Spinal cord (tissue), 10 donors: ENCODE measurements around the gene MTA3. TPM values are rescaled to one million over a fixed set of nuclear protein-coding genes. Genes with fewer than 3 reads are reported as not detected.
A peak's percentile ranks its signal among the peaks of the same experiment; 100 is the strongest.
"Not testable (repeated sequence)": the region's sequence is repeated elsewhere in the genome, so short reads cannot be mapped to it uniquely, and the experiment has no call there.

Experiments
- DNase-seq, 6 donors: peaks; one replicate each; pipeline versions ENCODE4 v3.0.0 to v3.0.0-alpha.2; 2013 to 2015; ENCODE audit warnings: low spot score in 6 of 6, low read depth in 4 of 6
- H3K27ac ChIP-seq: one replicate; pipeline ENCODE4 v1.5.1; 2013; ENCODE audit warnings: low read depth, low read length, control low read depth
- H3K27me3 ChIP-seq: one replicate; pipeline ENCODE4 v1.6.1; 2013; ENCODE audit warnings: low read length; ENCODE audit not compliant: control insufficient read depth, insufficient read depth
- H3K36me3 ChIP-seq: one replicate; pipeline ENCODE4 v1.6.1; 2013; ENCODE audit warnings: low read length; ENCODE audit not compliant: control insufficient read depth, insufficient read depth
- H3K4me1 ChIP-seq: one replicate; pipeline ENCODE4 v1.6.1; 2013; ENCODE audit warnings: low read length; ENCODE audit not compliant: control insufficient read depth, insufficient read depth
- H3K4me3 ChIP-seq: one replicate; pipeline ENCODE4 v1.5.1; 2013; ENCODE audit warnings: low read depth, low read length, control low read depth
- H3K9me3 ChIP-seq: one replicate; pipeline ENCODE4 v1.6.1; 2013; ENCODE audit warnings: low read length; ENCODE audit not compliant: control insufficient read depth, insufficient read depth
- WGBS: methylation state at CpG from one replicate; pipeline ENCODE4 v1.1.5; 2013; ENCODE audit warnings: missing lambda C conversion rate; ENCODE audit not compliant: insufficient coverage; 5-methylcytosine and 5-hydroxymethylcytosine counted together
- polyA plus RNA-seq, 2 donors: library from polyadenylated mRNA; unstranded; fragments of 120-200 nt; gene quantifications; one replicate each; pipeline ENCODE4 v1.2.1, GENCODE V29; 2013; ENCODE audit not compliant: insufficient read length in 2 of 2
- total RNA-seq, 2 donors: library from RNA; depleted of rRNA in 1 of 2; stranded (reverse); fragments of 120-200 nt in 1 of 2; fragments of >200 nt in 1 of 2; gene quantifications; one replicate each; pipeline versions ENCODE4 v1.2.3 to v1.2.4, GENCODE V29; 2013 to 2014
- donor health status: healthy.

Gene MTA3
- total and polyA plus RNA-seq, 4 donors: 42.1 to 54.8 (median 52.7) TPM

DNA sequence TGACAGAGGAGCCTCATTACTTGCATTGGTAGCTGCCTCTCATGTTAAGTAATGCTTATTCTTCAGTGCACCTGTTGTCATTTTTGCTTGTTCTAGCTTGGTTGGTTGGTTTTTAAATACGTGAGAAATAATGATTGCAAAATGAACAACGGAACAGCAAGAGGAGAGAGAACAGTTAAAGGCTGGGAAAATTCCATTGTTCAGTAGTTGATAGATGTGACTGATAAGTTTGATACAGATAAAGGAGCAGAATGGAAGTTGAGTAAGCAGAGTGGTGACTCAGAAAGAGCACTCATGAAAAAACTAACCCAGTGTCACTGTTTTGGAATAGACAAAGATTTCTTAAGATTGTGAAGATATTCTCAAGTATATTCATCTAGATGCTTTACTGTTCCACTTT lies 50.5 kb downstream of the MTA3 start:
- H3K36me3 ChIP-seq: peaks cover 21% of the 10 kb centered on the region
- H3K27me3 ChIP-seq: no peaks in the 10 kb centered on the region
- no peak for DNase-seq
- no peak overlapping the region for H3K27ac ChIP-seq
- H3K4me3 ChIP-seq: no peak overlapping the region
- WGBS: 86% methylated on average over 2 of the region's 2 CpGs
- no peaks in the 10 kb centered on the region for H3K4me1 ChIP-seq
- H3K9me3 ChIP-seq: no peaks in the 10 kb centered on the region

DNA sequence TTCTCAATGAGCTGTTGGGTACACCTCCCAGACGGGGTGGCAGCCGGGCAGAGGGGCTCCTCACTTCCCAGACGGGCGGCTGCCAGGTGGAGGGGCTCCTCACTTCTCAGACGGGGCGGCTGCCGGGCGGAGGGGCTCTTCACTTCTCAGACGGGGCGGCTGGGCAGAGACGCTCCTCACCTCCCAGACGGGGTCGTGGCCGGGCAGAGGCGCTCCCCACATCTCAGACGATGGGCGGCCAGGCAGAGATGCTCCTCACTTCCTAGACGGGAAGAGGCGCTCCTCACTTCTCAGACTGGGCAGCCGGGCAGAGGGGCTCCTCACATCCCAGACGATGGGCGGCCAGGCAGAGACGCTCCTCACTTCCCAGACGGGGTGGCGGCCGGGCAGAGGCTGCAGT lies 53.2 kb downstream of the MTA3 start:
- WGBS: 98% methylated on average over 13 of the region's 26 CpGs
- H3K9me3 ChIP-seq, H3K4me1 ChIP-seq, H3K36me3 ChIP-seq, H3K27me3 ChIP-seq, DNase-seq, H3K27ac ChIP-seq, H3K4me3 ChIP-seq: not testable (repeated sequence)

DNA sequence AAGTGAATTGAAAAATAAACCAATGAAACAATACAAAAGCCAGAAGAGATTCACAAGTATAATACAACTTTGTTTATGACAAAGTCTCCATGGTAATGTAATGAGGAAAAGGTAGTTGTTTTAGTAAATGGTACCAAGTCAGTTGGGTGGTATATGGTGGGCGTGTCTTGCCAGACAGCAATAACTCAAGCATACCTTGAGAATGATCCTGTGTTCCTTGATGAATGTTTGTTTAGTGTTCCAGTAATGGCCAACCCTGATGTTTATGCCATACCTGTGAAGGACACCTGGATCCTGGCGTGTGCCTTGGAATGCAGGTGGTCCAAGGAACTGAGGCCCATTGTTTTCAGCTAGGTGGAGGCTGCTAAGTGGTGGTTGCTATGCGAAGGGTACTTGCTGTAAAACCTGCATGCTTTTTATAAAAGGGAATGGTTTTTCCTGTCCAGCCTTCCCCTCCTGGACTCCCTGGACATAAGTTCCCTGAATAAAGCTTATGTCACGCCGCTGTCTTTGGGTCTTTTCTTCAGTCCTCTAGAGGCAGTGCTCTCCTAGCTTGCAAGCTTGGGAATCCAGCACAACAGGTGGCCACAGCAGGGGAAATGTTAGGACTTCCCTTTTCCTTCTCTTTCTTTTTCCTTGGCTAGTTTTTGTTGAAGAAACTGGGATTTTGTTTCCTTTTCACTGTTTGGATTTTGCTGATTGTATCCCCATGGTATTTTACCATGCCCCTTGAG lies 54.7 kb downstream of the MTA3 start:
- 73% methylated on average over 5 of the region's 5 CpGs for WGBS
- Histone ChIP-seq H3K4me1 (no peaks in the 10 kb centered on the region), H3K27ac (no peak overlapping the region), H3K27me3 (no peaks in the 10 kb centered on the region), H3K9me3 (no peaks in the 10 kb centered on the region), H3K4me3 (no peak overlapping the region), H3K36me3 (peaks cover 10% of the 10 kb centered on the region)
- no peak for DNase-seq

DNA sequence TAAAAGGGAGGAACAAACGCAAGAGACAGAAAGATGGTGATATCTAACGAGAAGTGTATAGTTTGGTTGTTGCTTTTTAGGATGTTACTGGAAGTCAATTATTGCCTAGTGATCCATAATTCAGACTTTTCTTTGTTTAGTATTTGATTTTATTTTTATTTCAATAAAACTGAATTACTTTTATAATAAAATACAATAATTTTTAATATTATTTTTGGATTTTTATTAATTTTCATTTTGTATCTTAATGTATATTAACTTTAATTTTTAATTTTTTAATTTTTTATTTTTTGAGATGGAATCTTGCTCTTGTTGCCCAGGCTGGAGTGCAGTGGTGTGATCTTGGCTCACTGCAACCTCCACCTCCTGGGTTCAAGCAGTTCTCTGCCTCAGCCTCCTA lies 55.6 kb downstream of the MTA3 start:
- DNase-seq: no peak
- H3K36me3 ChIP-seq: peaks cover 10% of the 10 kb centered on the region
- no CpG with 5 or more reads among the region's 2 CpGs for WGBS

GRCh38 chr2:42628024-42628423 lies 59.6 kb downstream of the MTA3 start:
- not testable (repeated sequence) for DNase-seq, H3K27me3 ChIP-seq, H3K9me3 ChIP-seq, H3K4me3 ChIP-seq, H3K27ac ChIP-seq, H3K4me1 ChIP-seq, H3K36me3 ChIP-seq
- WGBS: 78% methylated on average over 1 of the region's 10 CpGs

More for the DNA sequence above, 55.6 kb downstream of the MTA3 start:
- no peak overlapping the region for H3K27ac ChIP-seq
- H3K27me3 ChIP-seq: no peaks in the 10 kb centered on the region
- H3K9me3 ChIP-seq: no peaks in the 10 kb centered on the region
- no peaks in the 10 kb centered on the region for H3K4me1 ChIP-seq
- no peak overlapping the region for H3K4me3 ChIP-seq

DNA sequence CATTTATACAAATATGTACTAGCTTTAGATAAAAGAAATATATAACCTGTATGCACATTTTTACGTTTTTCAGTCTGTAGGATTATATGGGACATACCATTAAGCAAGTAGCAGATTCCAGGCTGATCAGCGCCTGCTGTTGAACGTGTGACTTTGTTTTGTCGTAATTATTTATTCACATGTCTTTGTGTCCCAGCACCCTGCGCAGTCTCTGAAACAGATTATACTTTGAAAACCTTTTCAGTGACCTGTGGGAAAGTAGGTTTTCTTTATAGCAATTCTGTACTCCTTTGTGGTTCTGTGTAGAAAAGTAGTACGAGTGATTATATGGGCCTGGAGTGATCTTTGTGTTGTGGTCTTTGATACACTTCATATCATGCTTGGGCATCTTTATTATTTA lies 68.5 kb downstream of the MTA3 start:
- WGBS: 56% methylated on average over 3 of the region's 6 CpGs
- no peak overlapping the region for H3K27ac ChIP-seq
- no peaks in the 10 kb centered on the region for H3K27me3 ChIP-seq
- H3K36me3 ChIP-seq: peaks cover 3% of the 10 kb centered on the region
- no peak for DNase-seq
- peaks cover 2% of the 10 kb centered on the region for H3K4me1 ChIP-seq
- H3K9me3 ChIP-seq: no peaks in the 10 kb centered on the region
- H3K4me3 ChIP-seq: no peak overlapping the region

DNA sequence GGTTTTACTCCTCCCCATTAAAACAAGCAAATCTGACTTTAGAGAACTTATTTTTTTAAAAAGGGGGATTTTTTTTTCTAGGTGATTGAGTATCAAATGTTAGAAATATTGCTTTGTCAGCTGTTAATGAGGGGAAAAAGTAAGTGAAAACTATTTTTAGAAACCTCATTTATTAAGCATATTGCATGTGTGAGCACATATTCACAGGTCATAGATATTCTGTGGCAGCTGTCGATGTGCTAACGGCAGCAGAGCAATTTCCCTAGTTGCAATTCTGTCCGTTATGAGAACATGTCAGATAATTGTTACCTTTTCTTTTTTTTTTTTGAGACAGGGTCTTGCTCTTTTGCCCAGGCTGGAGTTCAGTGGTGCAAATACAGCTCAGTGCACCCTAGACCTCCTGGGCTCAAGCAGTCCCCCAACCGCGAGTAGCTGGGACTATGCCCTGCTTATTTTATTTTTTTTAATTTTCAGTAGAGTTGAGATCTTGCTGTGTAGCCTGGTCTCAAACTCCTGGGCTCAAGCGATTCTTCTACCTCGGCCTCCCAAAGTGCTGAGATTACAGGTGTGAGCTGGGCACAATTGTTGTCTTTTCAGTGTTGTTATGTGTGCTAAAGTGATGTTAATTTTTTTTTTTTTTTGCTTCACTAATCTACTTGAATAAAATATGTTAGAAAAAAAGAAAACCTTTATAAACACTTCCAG lies 69.8 kb downstream of the MTA3 start:
- Histone ChIP-seq H3K36me3 (peaks cover 3% of the 10 kb centered on the region), H3K27me3 (no peaks in the 10 kb centered on the region), H3K4me1 (peaks cover 2% of the 10 kb centered on the region), H3K4me3 (no peak overlapping the region), H3K27ac (no peak overlapping the region), H3K9me3 (no peaks in the 10 kb centered on the region)
- DNase-seq: peak in 1 of 6 donors; percentile 19
- WGBS: 72% methylated on average over 3 of the region's 7 CpGs

DNA sequence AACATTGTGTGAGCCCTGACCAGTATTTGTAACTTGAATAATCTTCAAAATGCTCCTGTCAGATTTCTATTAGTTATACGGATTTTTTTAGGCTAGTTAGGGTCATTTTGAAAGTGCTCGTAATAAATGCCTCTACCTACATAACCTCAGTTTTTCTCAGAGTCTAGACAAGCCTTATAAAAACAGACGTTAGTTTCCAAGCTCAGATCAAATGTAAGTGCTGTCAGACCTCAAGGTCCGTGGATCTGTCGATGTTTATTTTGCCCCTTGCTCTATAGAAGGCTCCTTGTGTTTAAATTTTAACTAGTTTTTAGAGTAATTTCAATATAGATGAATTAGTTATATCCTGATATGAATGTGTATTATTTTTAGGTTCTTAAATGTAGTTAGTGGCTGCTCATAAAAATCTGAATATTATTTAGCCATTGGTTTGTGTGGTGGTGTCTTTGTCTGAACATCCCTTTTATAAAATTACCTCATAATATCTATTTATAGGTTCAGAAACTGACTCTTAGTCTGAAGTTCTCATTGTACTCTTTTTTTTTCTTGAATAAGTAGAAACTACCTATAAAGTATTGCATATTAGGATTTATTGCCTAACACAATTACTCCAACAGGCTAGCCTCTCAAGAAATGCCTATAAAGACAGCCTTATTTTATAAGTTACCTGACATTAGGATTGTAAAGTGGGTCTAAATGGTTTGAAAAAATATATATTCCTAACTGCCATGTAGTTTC lies 71.1 kb downstream of the MTA3 start:
- no peaks in the 10 kb centered on the region for H3K9me3 ChIP-seq
- WGBS: 83% methylated on average over 1 of the region's 5 CpGs
- peaks cover 3% of the 10 kb centered on the region for H3K36me3 ChIP-seq
- H3K4me3 ChIP-seq: no peak overlapping the region
- H3K4me1 ChIP-seq: peaks cover 2% of the 10 kb centered on the region
- no peak for DNase-seq
- H3K27me3 ChIP-seq: no peaks in the 10 kb centered on the region
- H3K27ac ChIP-seq: no peak overlapping the region

DNA sequence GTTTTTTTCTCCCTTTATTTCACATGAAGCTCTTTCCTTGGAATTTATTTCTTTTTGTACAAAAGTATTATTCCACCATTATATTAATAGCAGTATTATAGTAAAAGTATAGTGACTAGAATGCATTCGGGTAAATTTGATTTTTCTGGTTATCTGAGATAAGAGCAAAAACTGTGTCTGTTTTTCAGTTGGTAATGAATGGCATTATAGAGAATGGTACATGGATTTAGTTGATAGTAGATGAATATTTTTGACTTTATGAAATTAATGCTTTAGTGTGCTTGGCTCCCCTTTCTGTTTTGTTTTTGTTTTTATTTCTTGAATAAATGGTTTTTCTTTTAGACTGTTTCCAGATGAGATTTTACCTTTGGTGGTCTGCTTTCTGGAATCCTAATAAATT lies 71.8 kb downstream of the MTA3 start:
- WGBS: no CpG with 5 or more reads among the region's 1 CpG

More for the DNA sequence above, 71.8 kb downstream of the MTA3 start:
- no peak overlapping the region for H3K4me3 ChIP-seq
- no peaks in the 10 kb centered on the region for H3K9me3 ChIP-seq
- no peak for DNase-seq
- H3K36me3 ChIP-seq: peaks cover 6% of the 10 kb centered on the region
- H3K27ac ChIP-seq: no peak overlapping the region
- H3K4me1 ChIP-seq: peaks cover 2% of the 10 kb centered on the region
- H3K27me3 ChIP-seq: no peaks in the 10 kb centered on the region
